Effector memory CD4-positive, alpha-beta T cell (primary cell): ENCODE data around the gene RSBN1L.
"Not testable (repeated sequence)": the region's sequence is repeated elsewhere in the genome, so short reads cannot be mapped to it uniquely, and the experiment has no call there.

Source experiments
- DNase-seq, 3 donors: peaks; one replicate each; pipeline ENCODE4 v3.0.0-alpha.2; 2020
- H3K27ac ChIP-seq: 2 replicates; pipeline ENCODE4 v1.7.0; 2013; ENCODE audit warnings: mild to moderate bottlenecking, low read length, moderate library complexity; ENCODE audit not compliant: insufficient read depth, poor library complexity, severe bottlenecking
- H3K27me3 ChIP-seq: replicated peaks from 2 replicates; pipeline ENCODE4 v1.7.0; 2013; ENCODE audit warnings: mild to moderate bottlenecking, low read length; ENCODE audit not compliant: insufficient read depth, control insufficient read depth, poor library complexity, severe bottlenecking
- H3K36me3 ChIP-seq: 2 replicates; pipeline ENCODE4 v1.7.0; 2013; ENCODE audit warnings: mild to moderate bottlenecking, low read length, moderate library complexity; ENCODE audit not compliant: control insufficient read depth, insufficient read depth
- H3K4me1 ChIP-seq: 2 replicates; pipeline ENCODE4 v1.7.0; 2013; ENCODE audit warnings: low read length, mild to moderate bottlenecking; ENCODE audit not compliant: control insufficient read depth, insufficient read depth, poor library complexity, severe bottlenecking
- H3K4me3 ChIP-seq: 2 replicates; pipeline ENCODE4 v1.7.0; 2013; ENCODE audit warnings: low read length, low read depth, mild to moderate bottlenecking; ENCODE audit not compliant: insufficient read depth, poor library complexity, severe bottlenecking
- H3K9me3 ChIP-seq: 2 replicates; pipeline ENCODE4 v1.7.0; 2013; ENCODE audit warnings: mild to moderate bottlenecking, low read length, moderate library complexity; ENCODE audit not compliant: control insufficient read depth

Gene RSBN1L

DNA sequence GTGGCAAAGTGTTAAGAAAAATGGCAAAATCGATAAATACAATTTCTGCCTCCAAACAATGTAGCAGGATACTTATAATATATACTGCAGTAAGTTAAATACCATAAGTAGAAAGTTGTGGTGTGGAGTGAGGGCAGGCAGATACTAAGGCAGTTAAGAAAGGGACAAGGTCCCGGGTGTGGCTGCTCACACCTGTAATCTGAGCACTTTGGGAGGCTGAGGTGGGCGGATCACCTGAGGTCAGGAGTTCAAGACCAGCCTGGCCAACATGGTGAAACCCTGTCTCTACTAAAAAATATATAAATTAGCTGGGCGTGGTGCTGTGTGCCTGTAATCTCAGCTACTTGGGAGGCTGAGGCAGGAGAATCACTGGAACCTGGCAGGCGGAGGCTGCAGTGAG, 21.3 kb downstream of the RSBN1L start:
- H3K9me3 ChIP-seq, H3K27ac ChIP-seq, DNase-seq, H3K27me3 ChIP-seq, H3K4me3 ChIP-seq, H3K36me3 ChIP-seq: not testable (repeated sequence)
- H3K4me1 ChIP-seq = peaks cover 12% of the 10 kb centered on the region

GRCh38 chr7:77727527-77727926, 31.3 kb downstream of the RSBN1L start:
- Histone ChIP-seq H3K4me1 (peaks cover 9% of the 10 kb centered on the region), H3K27me3 (no peaks in the 10 kb centered on the region), H3K36me3 (no peaks in the 10 kb centered on the region), H3K9me3 (no peaks in the 10 kb centered on the region), H3K27ac (no peak overlapping the region), H3K4me3 (no peak overlapping the region)
- DNase-seq = no peak

- peaks cover 9% of the 10 kb centered on the region for H3K4me1 ChIP-seq
- no peaks in the 10 kb centered on the region for H3K9me3 ChIP-seq
- DNase-seq = no peak
- H3K27me3 ChIP-seq = no peaks in the 10 kb centered on the region
- H3K4me3 ChIP-seq = no peak overlapping the region
- no peaks in the 10 kb centered on the region for H3K36me3 ChIP-seq
- H3K27ac ChIP-seq = no peak overlapping the region
Measured at GRCh38 chr7:77727936-77728701, 31.9 kb downstream of the RSBN1L start.

DNA sequence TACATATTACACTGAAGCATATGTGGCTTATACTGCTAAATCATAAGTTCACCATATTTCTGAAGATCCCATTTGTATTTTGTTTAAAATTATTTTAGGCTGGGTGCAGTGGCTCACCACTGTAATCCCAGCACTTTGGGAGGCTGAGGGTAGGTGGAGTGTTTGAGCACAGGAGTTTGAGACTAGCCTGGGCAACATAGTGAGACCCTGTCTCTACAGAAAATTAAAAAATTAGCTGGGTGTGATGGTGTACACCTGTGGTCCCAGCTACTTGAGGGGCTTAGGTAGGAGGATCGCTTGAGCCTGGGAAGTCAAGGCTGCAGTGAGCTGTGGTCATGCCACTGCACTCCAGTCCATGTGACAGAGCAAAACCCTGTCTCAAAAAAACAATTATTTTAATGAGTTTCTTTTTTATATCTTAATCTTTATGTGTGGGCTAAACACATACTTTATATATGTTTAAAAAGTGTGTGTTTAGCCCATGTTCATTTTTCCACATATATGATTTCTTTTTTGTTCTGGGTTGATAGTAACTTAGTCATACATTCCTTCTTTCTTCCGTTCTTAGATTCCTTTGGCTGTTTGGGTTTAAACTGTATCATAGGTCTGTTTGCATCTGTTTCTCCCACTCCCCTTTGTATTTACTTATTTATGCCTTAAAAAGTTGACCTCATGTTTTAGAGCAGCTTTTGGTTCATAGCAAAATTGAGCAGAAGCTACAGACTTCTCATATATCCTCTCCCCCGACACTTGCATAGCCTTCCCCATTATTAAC, 33.5 kb downstream of the RSBN1L start:
- H3K4me3 ChIP-seq = no peak overlapping the region
- DNase-seq = no peak
- H3K27me3 ChIP-seq = no peaks in the 10 kb centered on the region
- H3K9me3 ChIP-seq = no peaks in the 10 kb centered on the region
- H3K27ac ChIP-seq = no peak overlapping the region
- no peaks in the 10 kb centered on the region for H3K36me3 ChIP-seq
- H3K4me1 ChIP-seq = peaks cover 9% of the 10 kb centered on the region

GRCh38 chr7:77731716-77732115, 35.5 kb downstream of the RSBN1L start:
- Histone ChIP-seq H3K4me3 (no peak overlapping the region), H3K27me3 (no peaks in the 10 kb centered on the region), H3K36me3 (no peaks in the 10 kb centered on the region), H3K4me1 (peaks cover 9% of the 10 kb centered on the region), H3K9me3 (no peaks in the 10 kb centered on the region), H3K27ac (no peak overlapping the region)
- DNase-seq = no peak

- no peak for DNase-seq
Measured at GRCh38 chr7:77734659-77735421, 38.6 kb downstream of the RSBN1L start.

DNA sequence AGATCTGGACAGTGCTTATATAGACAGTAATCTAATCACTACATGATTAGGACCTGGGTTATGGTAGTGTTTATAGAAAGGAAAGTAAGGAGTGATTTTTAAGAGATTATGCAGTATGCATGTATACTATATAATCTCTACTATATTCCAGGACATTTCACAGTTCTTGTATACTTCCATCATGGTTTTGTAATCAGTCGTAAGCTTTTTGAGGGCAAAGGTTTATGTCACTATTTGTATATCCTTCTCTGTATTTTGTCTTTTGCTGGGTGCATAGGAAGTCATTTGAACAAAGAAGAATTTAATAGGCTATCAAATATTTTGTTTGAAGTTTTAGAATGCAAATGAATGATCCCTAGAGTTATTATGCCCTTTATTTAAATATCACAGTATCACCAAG, 39.2 kb downstream of the RSBN1L start:
- H3K4me3 ChIP-seq = no peak overlapping the region
- no peaks in the 10 kb centered on the region for H3K27me3 ChIP-seq
- H3K4me1 ChIP-seq = no peaks in the 10 kb centered on the region
- no peaks in the 10 kb centered on the region for H3K9me3 ChIP-seq
- DNase-seq = no peak
- H3K36me3 ChIP-seq = peaks cover 6% of the 10 kb centered on the region
- H3K27ac ChIP-seq = no peak overlapping the region

More at GRCh38 chr7:77734659-77735421, 38.6 kb downstream of the RSBN1L start:
- no peak overlapping the region for H3K4me3 ChIP-seq
- H3K27ac ChIP-seq = no peak overlapping the region
- no peaks in the 10 kb centered on the region for H3K27me3 ChIP-seq
- no peaks in the 10 kb centered on the region for H3K4me1 ChIP-seq
- H3K36me3 ChIP-seq = peaks cover 6% of the 10 kb centered on the region
- no peaks in the 10 kb centered on the region for H3K9me3 ChIP-seq

- H3K36me3 ChIP-seq = peaks cover 6% of the 10 kb centered on the region
- no peak for DNase-seq
- H3K27ac ChIP-seq = no peak overlapping the region
- no peaks in the 10 kb centered on the region for H3K9me3 ChIP-seq
- H3K4me3 ChIP-seq = no peak overlapping the region
- H3K4me1 ChIP-seq = no peaks in the 10 kb centered on the region
- H3K27me3 ChIP-seq = no peaks in the 10 kb centered on the region
Measured at GRCh38 chr7:77736991-77737390, 40.7 kb downstream of the RSBN1L start.

- H3K9me3 ChIP-seq = no peaks in the 10 kb centered on the region
- no peak overlapping the region for H3K4me3 ChIP-seq
- no peaks in the 10 kb centered on the region for H3K4me1 ChIP-seq
- peaks cover 6% of the 10 kb centered on the region for H3K36me3 ChIP-seq
- H3K27ac ChIP-seq = no peak overlapping the region
- H3K27me3 ChIP-seq = no peaks in the 10 kb centered on the region
- DNase-seq = no peak
Measured at GRCh38 chr7:77738382-77738781, 42.1 kb downstream of the RSBN1L start.

GRCh38 chr7:77738871-77739270, 42.6 kb downstream of the RSBN1L start:
- Histone ChIP-seq H3K9me3 (no peaks in the 10 kb centered on the region), H3K4me3 (no peak overlapping the region), H3K27ac (no peak overlapping the region), H3K27me3 (no peaks in the 10 kb centered on the region), H3K4me1 (no peaks in the 10 kb centered on the region), H3K36me3 (peaks cover 6% of the 10 kb centered on the region)
- no peak for DNase-seq
